ENCODE data around the gene CARD10.

GRCh38 chr22:37486224-37486845 lies 32.9 kb downstream of the CARD10 start, which contains the start of gene MFNG:
- TF ChIP-seq POLR2A (IDR thresholded peaks at IDR 0.05; ENCODE audit: extremely low read depth, insufficient read length) (no peak), CTCF (IDR thresholded peaks at IDR 0.05; ENCODE audit: low read depth, low read length) (no peak)
